K562 (cell line): Measurements from ENCODE around the gene TMEM270. TPM values are rescaled to one million over a fixed set of nuclear protein-coding genes. Genes with fewer than 3 reads are reported as not detected.

ENCODE experiments used
- HDAC3 ChIP-seq: fragments of 450-650 bp; IDR thresholded peaks from 2 replicates; pipeline ENCODE4 v1.6.1; 2018; ENCODE audit warnings: borderline replicate concordance, mild to moderate bottlenecking, moderate library complexity; ENCODE audit not compliant: partially characterized antibody
- HIVEP1 ChIP-seq: fragments of 250-450 bp; sonication (Bioruptor Pico); IDR thresholded peaks from 2 replicates; pipeline ENCODE4 v1.4.0; 2020; ENCODE audit warnings: mild to moderate bottlenecking
- MGA ChIP-seq: fragments of 450-650 bp; IDR thresholded peaks from 2 replicates; pipeline ENCODE4 v1.6.1; 2016; ENCODE audit warnings: mild to moderate bottlenecking, moderate library complexity
- SMAD3 ChIP-seq: fragments of 450-650 bp; formaldehyde crosslinking; conservative IDR thresholded peaks from 2 replicates; pipeline ENCODE4 v1.4.0; 2020; ENCODE audit warnings: mild to moderate bottlenecking
- ZBTB7A ChIP-seq: IDR thresholded peaks from 2 replicates; pipeline ENCODE4 v1.6.1; 2011; ENCODE audit warnings: low read depth, mild to moderate bottlenecking, low read length, moderate library complexity, borderline replicate concordance; ENCODE audit not compliant: control insufficient read depth
- ZNF146 ChIP-seq: IDR thresholded peaks from one replicate; pipeline ENCODE4 v1.6.1; 2018; ENCODE audit warnings: missing compliant biosample characterization; ENCODE audit not compliant: unreplicated experiment
- ZNF184 ChIP-seq: sonication (generic); formaldehyde crosslinking; IDR thresholded peaks from 2 replicates; pipeline ENCODE4 v1.5.0; 2020; ENCODE audit warnings: missing genetic modification reagents
- polyA plus RNA-seq, 8 experiments: library from polyadenylated mRNA; depleted of rRNA in 4 of 8; stranded (reverse) in 5 of 8; unstranded in 3 of 8; fragments of >200 nt; fragmentation: Nextera tagmentation in 2 of 8; fragmentation: Illumina TruSeq in 1 of 8; extraction: Ambion mirVana in 2 of 8; extraction: Trizol in 1 of 8; gene quantifications; 2 replicates each; pipeline versions ENCODE4 v1.2.1 to v1.2.3, GENCODE V29; 2011 to 2014; ENCODE audit warnings: inconsistent platforms in 1 of 8, missing spikeins in 1 of 8
- total RNA-seq, 7 experiments: library from RNA; depleted of rRNA in 6 of 7; stranded (reverse); fragments of >200 nt in 6 of 7; fragmentation: Illumina TruSeq in 2 of 7; extraction: Trizol in 2 of 7; gene quantifications; 2 replicates each; pipeline versions ENCODE4 v1.2.1 to v1.2.3, GENCODE V29; 2011 to 2021; ENCODE audit warnings: low replicate concordance in 1 of 7
- TF ChIP-seq, protein P1 (sequence below): sonication (generic); formaldehyde crosslinking; IDR thresholded peaks from 2 replicates; pipeline ENCODE4 v1.8.1; 2022; ENCODE audit warnings: missing genetic modification reagents
- TF ChIP-seq, protein P2 (sequence below): fragments of 250-450 bp; sonication (Bioruptor Pico); IDR thresholded peaks from 2 replicates; pipeline ENCODE4 v1.8.0; 2022; ENCODE audit warnings: inconsistent platforms

The TMEM270 gene
- total and polyA plus RNA-seq, 9 of the 15 experiments (the other 6 are each of a cell fraction or from before 2014, with no cell fraction given) = not detected

- TF ChIP-seq MGA = no peak
- TF ChIP-seq ZBTB7A = peak; percentile 63; the same call in 1 of the 2 replicates
- TF ChIP-seq ZNF184 = no peak
- TF ChIP-seq, protein P1, sequence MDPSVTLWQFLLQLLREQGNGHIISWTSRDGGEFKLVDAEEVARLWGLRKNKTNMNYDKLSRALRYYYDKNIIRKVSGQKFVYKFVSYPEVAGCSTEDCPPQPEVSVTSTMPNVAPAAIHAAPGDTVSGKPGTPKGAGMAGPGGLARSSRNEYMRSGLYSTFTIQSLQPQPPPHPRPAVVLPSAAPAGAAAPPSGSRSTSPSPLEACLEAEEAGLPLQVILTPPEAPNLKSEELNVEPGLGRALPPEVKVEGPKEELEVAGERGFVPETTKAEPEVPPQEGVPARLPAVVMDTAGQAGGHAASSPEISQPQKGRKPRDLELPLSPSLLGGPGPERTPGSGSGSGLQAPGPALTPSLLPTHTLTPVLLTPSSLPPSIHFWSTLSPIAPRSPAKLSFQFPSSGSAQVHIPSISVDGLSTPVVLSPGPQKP (CRISPR knock-in tag) = no peak
- no peak for TF ChIP-seq ZNF146 (CRISPR knock-in tag)
- TF ChIP-seq, protein P2, sequence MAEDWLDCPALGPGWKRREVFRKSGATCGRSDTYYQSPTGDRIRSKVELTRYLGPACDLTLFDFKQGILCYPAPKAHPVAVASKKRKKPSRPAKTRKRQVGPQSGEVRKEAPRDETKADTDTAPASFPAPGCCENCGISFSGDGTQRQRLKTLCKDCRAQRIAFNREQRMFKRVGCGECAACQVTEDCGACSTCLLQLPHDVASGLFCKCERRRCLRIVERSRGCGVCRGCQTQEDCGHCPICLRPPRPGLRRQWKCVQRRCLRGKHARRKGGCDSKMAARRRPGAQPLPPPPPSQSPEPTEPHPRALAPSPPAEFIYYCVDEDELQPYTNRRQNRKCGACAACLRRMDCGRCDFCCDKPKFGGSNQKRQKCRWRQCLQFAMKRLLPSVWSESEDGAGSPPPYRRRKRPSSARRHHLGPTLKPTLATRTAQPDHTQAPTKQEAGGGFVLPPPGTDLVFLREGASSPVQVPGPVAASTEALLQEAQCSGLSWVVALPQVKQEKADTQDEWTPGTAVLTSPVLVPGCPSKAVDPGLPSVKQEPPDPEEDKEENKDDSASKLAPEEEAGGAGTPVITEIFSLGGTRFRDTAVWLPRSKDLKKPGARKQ (CRISPR knock-in tag) = no peak
- peak; percentile 82; the same call in 1 of the 2 replicates for TF ChIP-seq HIVEP1 (CRISPR knock-in tag)
- peak; percentile 97 for TF ChIP-seq SMAD3 (CRISPR knock-in tag)
- peak; percentile 100 for TF ChIP-seq HDAC3
Observed at GRCh38 chr7:73885975-73886798, 25.2 kb downstream of the TMEM270 start (continued).
